HG03460 (cell line): ENCODE results near the gene KY.

ENCODE experiments used
- ATAC-seq: cut with Tn5 transposase; IDR thresholded peaks from one replicate; pipeline ENCODE4 v1.9.1; 2021; ENCODE audit not compliant: unreplicated experiment

The KY gene

GRCh38 chr3:134620476-134621115 is 30.2 kb downstream of the KY start:
- ATAC-seq: no peak

GRCh38 chr3:134619884-134620445 is 30.9 kb downstream of the KY start:
- no peak for ATAC-seq

- no peak for ATAC-seq
Measured at GRCh38 chr3:134619301-134619615, 31.6 kb downstream of the KY start.

- ATAC-seq: no peak
Measured at GRCh38 chr3:134618478-134619300, 32.1 kb downstream of the KY start.

GRCh38 chr3:134617608-134618477 is 33.0 kb downstream of the KY start:
- no peak for ATAC-seq

GRCh38 chr3:134615743-134616142 is 35.1 kb downstream of the KY start:
- no peak for ATAC-seq

GRCh38 chr3:134614955-134615354 is 35.9 kb downstream of the KY start:
- ATAC-seq: no peak

- no peak for ATAC-seq
Measured at GRCh38 chr3:134613006-134613520, 37.8 kb downstream of the KY start.

- no peak for ATAC-seq
Measured at GRCh38 chr3:134611516-134611915, 39.3 kb downstream of the KY start.

GRCh38 chr3:134610432-134611385 is 40.1 kb downstream of the KY start:
- no peak for ATAC-seq

GRCh38 chr3:134609821-134610431 is 40.9 kb downstream of the KY start:
- ATAC-seq: no peak

- ATAC-seq: no peak
Measured at GRCh38 chr3:134608771-134609435, 41.9 kb downstream of the KY start.

GRCh38 chr3:134608023-134608770 is 42.6 kb downstream of the KY start:
- no peak for ATAC-seq

GRCh38 chr3:134607054-134608022 is 43.5 kb downstream of the KY start:
- ATAC-seq: no peak

- ATAC-seq: no peak
Measured at GRCh38 chr3:134606033-134607025, 44.5 kb downstream of the KY start.

- ATAC-seq: no peak
Measured at GRCh38 chr3:134605556-134605955, 45.3 kb downstream of the KY start.
